ENCODE results near the gene SLC35A5.
"Not testable (repeated sequence)": the region's sequence is repeated elsewhere in the genome, so short reads cannot be mapped to it uniquely, and the experiment has no call there.

- not testable (repeated sequence) for TF ChIP-seq POLR2A, CTCF (IDR thresholded peaks at IDR 0.05)
These were observed 2.5 kb downstream of the SLC35A5 start for GRCh38 chr3:112564247-112564939.
